HepG2 (cell line): ENCODE results near the gene ILRUN. TPM values are rescaled to one million over a fixed set of nuclear protein-coding genes. Genes with fewer than 3 reads are reported as not detected.

ENCODE experiments used
- FLYWCH1 ChIP-seq: sonication (generic); formaldehyde crosslinking; IDR thresholded peaks from 2 replicates; pipeline ENCODE4 v1.8.1; 2023; ENCODE audit warnings: mild to moderate bottlenecking, missing genetic modification reagents
- FOSL1 ChIP-seq: sonication (generic); formaldehyde crosslinking; IDR thresholded peaks from 2 replicates; pipeline ENCODE4 v1.9.0; 2021; ENCODE audit warnings: missing genetic modification reagents, borderline replicate concordance
- HNRNPH1 ChIP-seq: fragments of 200-400 bp; formaldehyde crosslinking; optimal IDR thresholded peaks from 2 replicates; pipeline ENCODE3; 2017; ENCODE audit warnings: mild to moderate bottlenecking, low read depth, low read length
- NR2F6 ChIP-seq, 2 experiments: IDR thresholded peaks; 2 replicates each; pipeline ENCODE4 v1.6.1; 2016; ENCODE audit warnings: antibody characterized with exemption in 1 of 2, mild to moderate bottlenecking in 1 of 2
- PCBP2 ChIP-seq: fragments of 200-400 bp; formaldehyde crosslinking; optimal IDR thresholded peaks from 2 replicates; pipeline ENCODE3; 2018; ENCODE audit warnings: low read length, low read depth; ENCODE audit not compliant: poor library complexity, severe bottlenecking
- SETDB1 ChIP-seq: sonication (generic); formaldehyde crosslinking; IDR thresholded peaks from 2 replicates; pipeline ENCODE4 v1.5.1; 2020; ENCODE audit warnings: missing genetic modification reagents, mild to moderate bottlenecking, borderline replicate concordance
- TCF7 ChIP-seq: sonication (generic); IDR thresholded peaks from 2 replicates; pipeline ENCODE4 v1.6.1; 2016; ENCODE audit warnings: antibody characterized with exemption, low read depth
- THAP11 ChIP-seq: IDR thresholded peaks from 2 replicates; pipeline ENCODE4 v1.6.1; 2016; ENCODE audit warnings: missing biosample characterization, missing genetic modification reagents
- ZNF256 ChIP-seq: sonication (generic); formaldehyde crosslinking; conservative IDR thresholded peaks from 2 replicates; pipeline ENCODE4 v1.4.0; 2020; ENCODE audit warnings: missing genetic modification reagents
- ZNF660 ChIP-seq: sonication (generic); formaldehyde crosslinking; IDR thresholded peaks from 2 replicates; pipeline ENCODE4 v1.5.1; 2020; ENCODE audit warnings: mild to moderate bottlenecking, low read depth, missing genetic modification reagents, borderline replicate concordance
- ZNF713 ChIP-seq: sonication (generic); formaldehyde crosslinking; IDR thresholded peaks from 2 replicates; pipeline ENCODE4 v1.4.0; 2020; ENCODE audit warnings: mild to moderate bottlenecking, missing genetic modification reagents
- polyA plus RNA-seq, 8 experiments: library from polyadenylated mRNA; depleted of rRNA in 3 of 8; stranded (reverse) in 7 of 8; unstranded in 1 of 8; fragments of >200 nt; fragmentation: Illumina TruSeq in 4 of 8; extraction: Trizol in 4 of 8; gene quantifications; 2 replicates each; pipeline versions ENCODE4 v1.2.1 to v1.2.3, GENCODE V29; 2011 to 2016; ENCODE audit warnings: low read depth in 4 of 8, missing spikeins in 1 of 8, mixed read lengths in 1 of 8; ENCODE audit not compliant: insufficient read depth in 1 of 8
- total RNA-seq, 5 experiments: library from RNA; depleted of rRNA; stranded (reverse); fragments of >200 nt; fragmentation: Illumina TruSeq; extraction: Trizol; gene quantifications; 2 replicates each; pipeline ENCODE4 v1.2.3, GENCODE V29; 2016; ENCODE audit warnings: low read depth in 1 of 5
- TF ChIP-seq, protein P1 (sequence below), 2 experiments: sonication (generic) in 1 of 2; formaldehyde crosslinking in 1 of 2; IDR thresholded peaks; 2 replicates each; pipeline versions ENCODE4 v1.4.0 to v1.6.1; 2018 to 2020; ENCODE audit warnings: missing genetic modification reagents in 2 of 2, borderline replicate concordance in 1 of 2, low read depth in 1 of 2, mild to moderate bottlenecking in 1 of 2, missing biosample characterization in 1 of 2
- TF ChIP-seq, protein P2 (sequence below): sonication (generic); formaldehyde crosslinking; IDR thresholded peaks from 2 replicates; pipeline ENCODE4 v1.5.0; 2020; ENCODE audit warnings: missing genetic modification reagents
- TF ChIP-seq, protein P3 (sequence below): sonication (generic); formaldehyde crosslinking; IDR thresholded peaks from 2 replicates; pipeline ENCODE4 v1.4.0; 2020; ENCODE audit warnings: missing genetic modification reagents
- TF ChIP-seq, protein P4 (sequence below): sonication (generic); formaldehyde crosslinking; IDR thresholded peaks from 2 replicates; pipeline ENCODE4 v1.4.0; 2020; ENCODE audit warnings: mild to moderate bottlenecking, missing genetic modification reagents

Gene ILRUN
- total and polyA plus RNA-seq, 2 of the 13 experiments (the other 11 are each of a cell fraction or from before 2014, with no cell fraction given): 45.5 to 66.6 TPM

DNA sequence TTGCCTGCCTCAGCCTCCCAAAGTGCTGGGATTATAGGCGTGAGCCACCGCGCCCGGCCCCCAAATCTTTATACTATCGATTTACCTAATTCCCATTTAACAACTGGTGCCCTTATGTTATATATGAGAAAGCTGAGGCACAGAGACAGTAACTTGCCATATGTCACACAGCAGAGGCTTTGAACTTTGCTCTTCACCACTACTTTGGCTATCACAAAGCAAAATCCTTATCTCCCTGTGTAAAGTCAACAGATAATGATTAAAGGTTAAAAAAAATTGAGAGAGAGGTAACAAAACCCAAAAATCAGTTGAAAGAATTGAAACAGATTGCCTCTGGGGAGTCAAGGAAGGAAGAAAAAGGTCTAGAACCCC, 22.3 kb downstream of the ILRUN start (continued):
- TF ChIP-seq, protein P1, sequence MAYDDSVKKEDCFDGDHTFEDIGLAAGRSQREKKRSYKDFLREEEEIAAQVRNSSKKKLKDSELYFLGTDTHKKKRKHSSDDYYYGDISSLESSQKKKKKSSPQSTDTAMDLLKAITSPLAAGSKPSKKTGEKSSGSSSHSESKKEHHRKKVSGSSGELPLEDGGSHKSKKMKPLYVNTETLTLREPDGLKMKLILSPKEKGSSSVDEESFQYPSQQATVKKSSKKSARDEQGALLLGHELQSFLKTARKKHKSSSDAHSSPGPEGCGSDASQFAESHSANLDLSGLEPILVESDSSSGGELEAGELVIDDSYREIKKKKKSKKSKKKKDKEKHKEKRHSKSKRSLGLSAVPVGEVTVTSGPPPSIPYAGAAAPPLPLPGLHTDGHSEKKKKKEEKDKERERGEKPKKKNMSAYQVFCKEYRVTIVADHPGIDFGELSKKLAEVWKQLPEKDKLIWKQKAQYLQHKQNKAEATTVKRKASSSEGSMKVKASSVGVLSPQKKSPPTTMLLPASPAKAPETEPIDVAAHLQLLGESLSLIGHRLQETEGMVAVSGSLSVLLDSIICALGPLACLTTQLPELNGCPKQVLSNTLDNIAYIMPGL (CRISPR knock-in tag; IDR thresholded peaks at IDR 0.05; ENCODE audit: borderline replicate concordance in 1 of 2, low read depth in 1 of 2): no peak
- TF ChIP-seq, protein P2, sequence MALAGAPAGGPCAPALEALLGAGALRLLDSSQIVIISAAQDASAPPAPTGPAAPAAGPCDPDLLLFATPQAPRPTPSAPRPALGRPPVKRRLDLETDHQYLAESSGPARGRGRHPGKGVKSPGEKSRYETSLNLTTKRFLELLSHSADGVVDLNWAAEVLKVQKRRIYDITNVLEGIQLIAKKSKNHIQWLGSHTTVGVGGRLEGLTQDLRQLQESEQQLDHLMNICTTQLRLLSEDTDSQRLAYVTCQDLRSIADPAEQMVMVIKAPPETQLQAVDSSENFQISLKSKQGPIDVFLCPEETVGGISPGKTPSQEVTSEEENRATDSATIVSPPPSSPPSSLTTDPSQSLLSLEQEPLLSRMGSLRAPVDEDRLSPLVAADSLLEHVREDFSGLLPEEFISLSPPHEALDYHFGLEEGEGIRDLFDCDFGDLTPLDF (CRISPR knock-in tag): no peak
- TF ChIP-seq NR2F6 (IDR thresholded peaks at IDR 0.05): peak; percentile 71; the same call in 1 of the 2 replicates
- peak; percentile 53; the same call in 1 of the 2 replicates for TF ChIP-seq NR2F6 (CRISPR knock-in tag; IDR thresholded peaks at IDR 0.05)
- no peak for TF ChIP-seq ZNF256 (CRISPR knock-in tag)
- TF ChIP-seq FOSL1 (CRISPR knock-in tag): no peak
- no peak for TF ChIP-seq HNRNPH1
- TF ChIP-seq ZNF660 (CRISPR knock-in tag): no peak
- TF ChIP-seq SETDB1: no peak
- TF ChIP-seq ZNF713: no peak
- TF ChIP-seq FLYWCH1 (CRISPR knock-in tag): no peak
- no peak for TF ChIP-seq PCBP2
- TF ChIP-seq, protein P3, sequence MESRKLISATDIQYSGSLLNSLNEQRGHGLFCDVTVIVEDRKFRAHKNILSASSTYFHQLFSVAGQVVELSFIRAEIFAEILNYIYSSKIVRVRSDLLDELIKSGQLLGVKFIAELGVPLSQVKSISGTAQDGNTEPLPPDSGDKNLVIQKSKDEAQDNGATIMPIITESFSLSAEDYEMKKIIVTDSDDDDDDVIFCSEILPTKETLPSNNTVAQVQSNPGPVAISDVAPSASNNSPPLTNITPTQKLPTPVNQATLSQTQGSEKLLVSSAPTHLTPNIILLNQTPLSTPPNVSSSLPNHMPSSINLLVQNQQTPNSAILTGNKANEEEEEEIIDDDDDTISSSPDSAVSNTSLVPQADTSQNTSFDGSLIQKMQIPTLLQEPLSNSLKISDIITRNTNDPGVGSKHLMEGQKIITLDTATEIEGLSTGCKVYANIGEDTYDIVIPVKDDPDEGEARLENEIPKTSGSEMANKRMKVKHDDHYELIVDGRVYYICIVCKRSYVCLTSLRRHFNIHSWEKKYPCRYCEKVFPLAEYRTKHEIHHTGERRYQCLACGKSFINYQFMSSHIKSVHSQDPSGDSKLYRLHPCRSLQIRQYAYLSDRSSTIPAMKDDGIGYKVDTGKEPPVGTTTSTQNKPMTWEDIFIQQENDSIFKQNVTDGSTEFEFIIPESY: no peak
- TF ChIP-seq, protein P4, sequence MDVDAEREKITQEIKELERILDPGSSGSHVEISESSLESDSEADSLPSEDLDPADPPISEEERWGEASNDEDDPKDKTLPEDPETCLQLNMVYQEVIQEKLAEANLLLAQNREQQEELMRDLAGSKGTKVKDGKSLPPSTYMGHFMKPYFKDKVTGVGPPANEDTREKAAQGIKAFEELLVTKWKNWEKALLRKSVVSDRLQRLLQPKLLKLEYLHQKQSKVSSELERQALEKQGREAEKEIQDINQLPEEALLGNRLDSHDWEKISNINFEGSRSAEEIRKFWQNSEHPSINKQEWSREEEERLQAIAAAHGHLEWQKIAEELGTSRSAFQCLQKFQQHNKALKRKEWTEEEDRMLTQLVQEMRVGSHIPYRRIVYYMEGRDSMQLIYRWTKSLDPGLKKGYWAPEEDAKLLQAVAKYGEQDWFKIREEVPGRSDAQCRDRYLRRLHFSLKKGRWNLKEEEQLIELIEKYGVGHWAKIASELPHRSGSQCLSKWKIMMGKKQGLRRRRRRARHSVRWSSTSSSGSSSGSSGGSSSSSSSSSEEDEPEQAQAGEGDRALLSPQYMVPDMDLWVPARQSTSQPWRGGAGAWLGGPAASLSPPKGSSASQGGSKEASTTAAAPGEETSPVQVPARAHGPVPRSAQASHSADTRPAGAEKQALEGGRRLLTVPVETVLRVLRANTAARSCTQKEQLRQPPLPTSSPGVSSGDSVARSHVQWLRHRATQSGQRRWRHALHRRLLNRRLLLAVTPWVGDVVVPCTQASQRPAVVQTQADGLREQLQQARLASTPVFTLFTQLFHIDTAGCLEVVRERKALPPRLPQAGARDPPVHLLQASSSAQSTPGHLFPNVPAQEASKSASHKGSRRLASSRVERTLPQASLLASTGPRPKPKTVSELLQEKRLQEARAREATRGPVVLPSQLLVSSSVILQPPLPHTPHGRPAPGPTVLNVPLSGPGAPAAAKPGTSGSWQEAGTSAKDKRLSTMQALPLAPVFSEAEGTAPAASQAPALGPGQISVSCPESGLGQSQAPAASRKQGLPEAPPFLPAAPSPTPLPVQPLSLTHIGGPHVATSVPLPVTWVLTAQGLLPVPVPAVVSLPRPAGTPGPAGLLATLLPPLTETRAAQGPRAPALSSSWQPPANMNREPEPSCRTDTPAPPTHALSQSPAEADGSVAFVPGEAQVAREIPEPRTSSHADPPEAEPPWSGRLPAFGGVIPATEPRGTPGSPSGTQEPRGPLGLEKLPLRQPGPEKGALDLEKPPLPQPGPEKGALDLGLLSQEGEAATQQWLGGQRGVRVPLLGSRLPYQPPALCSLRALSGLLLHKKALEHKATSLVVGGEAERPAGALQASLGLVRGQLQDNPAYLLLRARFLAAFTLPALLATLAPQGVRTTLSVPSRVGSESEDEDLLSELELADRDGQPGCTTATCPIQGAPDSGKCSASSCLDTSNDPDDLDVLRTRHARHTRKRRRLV: no peak
- TF ChIP-seq TCF7: peak; percentile 69
- TF ChIP-seq THAP11 (CRISPR knock-in tag): no peak
